Measurements from ENCODE around the gene AKR1C4. TPM values are rescaled to one million over a fixed set of nuclear protein-coding genes. Genes with fewer than 3 reads are reported as not detected.
"Not testable (repeated sequence)": the region's sequence is repeated elsewhere in the genome, so short reads cannot be mapped to it uniquely, and the experiment has no call there.

The AKR1C4 gene
- total RNA-seq, 1 experiment from 2014 or later: not detected

- in situ Hi-C loops (cut with HindIII; ENCODE audit: low pct_unique_long_range_greater_than_20kb, low sequenced_read_pairs) (no loop called here), intact Hi-C loops (cut with micrococcal nuclease; ENCODE audit: unreplicated experiment) (no loop called here)
- Histone ChIP-seq H3K4me1 (ENCODE audit: control insufficient read depth, insufficient read depth, low read length) (no peaks in the 10 kb centered on the region), H3K36me3 (ENCODE audit: control insufficient read depth, insufficient read depth, low read length) (no peaks in the 10 kb centered on the region), H3K4me3 (ENCODE audit: low read depth in 2 of 2, low read length in 2 of 2) (no peak overlapping the region), H3K9me3 (ENCODE audit: control insufficient read depth, insufficient read depth, low read depth, low read length) (no peaks in the 10 kb centered on the region), H3K27ac (ENCODE audit: low read length) (no peak overlapping the region), H3K27me3 (ENCODE audit: control insufficient read depth, insufficient read depth, low read length) (no peaks in the 10 kb centered on the region)
- ChIA-PET CTCF (no interaction called here), POLR2A (no interaction called here)
- BruUV-seq (replicated peaks): no TSS peak
- ATAC-seq: no peak
- TF ChIP-seq SIN3A (IDR thresholded peaks at IDR 0.05; ENCODE audit: borderline replicate concordance, insufficient read depth, low read depth, low read length): no peak
- no peak for TF ChIP-seq TCF7L2 (IDR thresholded peaks at IDR 0.05; ENCODE audit: low read depth, low read length)
- no peak for TF ChIP-seq REST (IDR thresholded peaks at IDR 0.05; ENCODE audit: insufficient read depth in 1 of 2, low read depth in 2 of 2, low read length in 1 of 2)
- no peak for DNase-seq (ENCODE audit: low read depth, low spot score)
Observed at GRCh38 chr10:5229019-5229418, 32.4 kb downstream of the AKR1C4 start.

DNA sequence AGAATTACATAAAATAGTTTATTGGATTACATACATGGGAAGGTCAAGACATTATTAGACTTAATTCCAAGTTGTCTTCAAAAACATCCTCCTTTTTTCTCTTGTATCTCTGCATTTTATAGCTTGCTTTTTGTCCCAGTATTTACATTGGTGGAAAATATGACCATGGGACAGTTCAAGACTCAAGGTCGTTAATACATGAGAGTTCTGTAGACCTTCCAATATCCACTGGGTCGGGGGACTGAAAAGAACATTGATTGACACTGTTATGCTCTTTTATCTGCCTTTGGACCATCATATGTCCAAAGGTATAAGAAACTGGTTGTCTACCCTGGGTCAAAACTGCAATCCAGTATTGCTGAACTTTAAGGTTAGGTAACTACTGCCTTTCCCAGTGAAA lies 36.7 kb downstream of the AKR1C4 start:
- no TSS peak for BruUV-seq (replicated peaks)
- DNase-seq (ENCODE audit: low read depth, low spot score): no peak
- Histone ChIP-seq H3K4me1 (ENCODE audit: control insufficient read depth, insufficient read depth, low read length) (no peaks in the 10 kb centered on the region), H3K4me3 (ENCODE audit: low read depth in 2 of 2, low read length in 2 of 2) (no peak overlapping the region), H3K27ac (ENCODE audit: low read length) (no peak overlapping the region), H3K27me3 (ENCODE audit: control insufficient read depth, insufficient read depth, low read length) (no peaks in the 10 kb centered on the region), H3K9me3 (ENCODE audit: control insufficient read depth, insufficient read depth, low read depth, low read length) (no peaks in the 10 kb centered on the region), H3K36me3 (ENCODE audit: control insufficient read depth, insufficient read depth, low read length) (no peaks in the 10 kb centered on the region)
- TF ChIP-seq SIN3A (IDR thresholded peaks at IDR 0.05; ENCODE audit: borderline replicate concordance, insufficient read depth, low read depth, low read length): no peak
- intact Hi-C loops (cut with micrococcal nuclease; ENCODE audit: unreplicated experiment) (no loop called here), in situ Hi-C loops (cut with HindIII; ENCODE audit: low pct_unique_long_range_greater_than_20kb, low sequenced_read_pairs) (no loop called here)
- ATAC-seq: no peak
- POLR2A ChIA-PET: no interaction called here
- CTCF ChIA-PET: no interaction called here

DNA sequence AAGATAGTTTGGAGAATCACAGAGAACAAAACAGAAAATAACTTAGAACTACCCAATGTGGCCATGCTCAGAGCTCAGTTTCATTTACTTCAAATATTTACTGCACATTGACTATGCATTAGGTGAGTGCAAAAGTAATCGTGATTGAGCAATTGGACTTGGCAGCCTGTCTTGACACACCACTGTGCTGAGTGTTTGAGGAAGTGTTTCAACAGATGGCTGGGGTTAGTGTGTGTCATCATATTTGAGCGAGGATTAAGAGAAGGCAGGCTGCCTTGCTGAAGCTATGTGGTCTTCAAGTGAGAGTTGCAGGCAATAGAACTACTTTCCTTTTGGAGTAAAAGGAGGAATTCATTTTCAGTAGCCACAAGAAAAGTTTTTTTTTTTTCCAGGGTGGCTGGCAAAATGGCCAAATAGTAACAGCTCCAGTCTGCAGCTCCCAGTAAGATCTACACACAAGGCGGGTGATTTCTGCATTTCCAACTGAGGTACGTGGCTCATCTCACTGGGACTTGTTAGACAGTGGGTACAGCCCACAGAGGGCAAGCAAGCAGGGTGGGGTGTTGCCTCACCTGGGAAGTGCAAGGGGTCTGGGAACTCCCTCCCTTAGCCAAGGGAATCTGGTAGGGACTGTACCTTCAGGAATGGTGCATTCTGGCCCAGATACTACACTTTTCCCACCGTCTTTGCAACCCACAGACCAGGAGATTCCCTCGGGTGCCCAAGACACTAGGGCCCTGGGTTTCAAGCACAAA lies 37.6 kb downstream of the AKR1C4 start:
- no peak overlapping the region for H3K27ac ChIP-seq (ENCODE audit: low read length)
- intact Hi-C loops (cut with micrococcal nuclease; ENCODE audit: unreplicated experiment) (no loop called here), in situ Hi-C loops (cut with HindIII; ENCODE audit: low pct_unique_long_range_greater_than_20kb, low sequenced_read_pairs) (no loop called here)
- no peak for TF ChIP-seq SIN3A (IDR thresholded peaks at IDR 0.05; ENCODE audit: borderline replicate concordance, insufficient read depth, low read depth, low read length)
- TF ChIP-seq CTCF (IDR thresholded peaks at IDR 0.05): no peak
- TF ChIP-seq TCF7L2 (IDR thresholded peaks at IDR 0.05; ENCODE audit: low read depth, low read length): no peak
- no peak for TF ChIP-seq REST (IDR thresholded peaks at IDR 0.05; ENCODE audit: insufficient read depth in 1 of 2, low read depth in 2 of 2, low read length in 1 of 2)
- TF ChIP-seq POLR2AphosphoS5 (IDR thresholded peaks at IDR 0.05; ENCODE audit: low read depth, low read length): no peak
- no peaks in the 10 kb centered on the region for H3K27me3 ChIP-seq (ENCODE audit: control insufficient read depth, insufficient read depth, low read length)
- CTCF ChIA-PET: no interaction called here
- BruUV-seq (replicated peaks): no TSS peak
- H3K9me3 ChIP-seq (ENCODE audit: control insufficient read depth, insufficient read depth, low read depth, low read length): no peaks in the 10 kb centered on the region
- POLR2A ChIA-PET: no interaction called here
- no peaks in the 10 kb centered on the region for H3K36me3 ChIP-seq (ENCODE audit: control insufficient read depth, insufficient read depth, low read length)
- ATAC-seq: no peak
- H3K4me3 ChIP-seq (ENCODE audit: low read depth in 2 of 2, low read length in 2 of 2): no peak overlapping the region
- H3K4me1 ChIP-seq (ENCODE audit: control insufficient read depth, insufficient read depth, low read length): no peaks in the 10 kb centered on the region
- DNase-seq (ENCODE audit: low read depth, low spot score): no peak

DNA sequence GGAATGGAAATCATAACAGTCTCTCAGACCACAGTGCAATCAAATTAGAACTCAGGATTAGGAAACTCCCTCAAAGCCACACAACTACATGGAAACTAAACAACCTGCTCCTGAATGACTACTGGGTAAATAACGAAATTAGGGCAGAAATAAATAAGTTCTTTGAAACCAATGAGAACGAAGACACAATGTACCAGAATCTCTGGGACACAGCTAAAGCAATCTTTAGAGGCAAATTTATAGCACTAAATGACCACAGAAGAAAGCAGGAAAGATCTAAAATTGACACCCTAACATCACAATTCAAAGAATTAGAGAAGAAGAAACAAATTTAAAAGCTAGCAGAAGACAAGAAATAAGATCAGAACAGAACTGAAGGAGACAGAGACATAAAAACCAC lies 40.9 kb downstream of the AKR1C4 start:
- H3K27ac ChIP-seq (ENCODE audit: low read length); H3K4me3 ChIP-seq (ENCODE audit: low read depth in 2 of 2, low read length in 2 of 2); BruUV-seq (replicated peaks); DNase-seq (ENCODE audit: low read depth, low spot score); POLR2A ChIA-PET; intact Hi-C loops (cut with micrococcal nuclease; ENCODE audit: unreplicated experiment); H3K9me3 ChIP-seq (ENCODE audit: control insufficient read depth, insufficient read depth, low read depth, low read length); in situ Hi-C loops (cut with HindIII; ENCODE audit: low pct_unique_long_range_greater_than_20kb, low sequenced_read_pairs); CTCF ChIA-PET; H3K4me1 ChIP-seq (ENCODE audit: control insufficient read depth, insufficient read depth, low read length); H3K27me3 ChIP-seq (ENCODE audit: control insufficient read depth, insufficient read depth, low read length); H3K36me3 ChIP-seq (ENCODE audit: control insufficient read depth, insufficient read depth, low read length); ATAC-seq: not testable (repeated sequence)

Measured in Panc1 (cell line).